ENCODE results near the gene SHISA3.

The SHISA3 gene

DNA sequence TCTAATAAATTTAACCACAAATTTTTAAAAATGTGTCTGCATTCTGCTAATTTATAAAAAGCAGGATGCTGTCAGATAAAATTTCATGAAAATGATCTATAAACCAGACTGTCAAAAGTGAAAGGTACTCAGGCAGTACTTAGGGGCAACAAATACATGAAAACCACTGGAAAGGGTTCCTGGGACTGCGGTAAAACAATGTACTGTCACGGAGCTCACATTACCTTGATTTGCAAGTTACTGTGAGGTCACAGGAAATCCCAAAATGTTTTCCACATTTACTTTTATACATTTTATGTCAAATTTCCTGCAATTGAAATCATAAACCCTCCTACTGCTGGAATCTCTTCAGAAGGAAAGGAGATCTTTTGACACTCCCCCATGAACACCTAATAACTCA is 45.3 kb downstream of the SHISA3 start:
- in situ Hi-C loops (cut with HindIII; ENCODE audit: low sequenced_read_pairs), result no loop called here

DNA sequence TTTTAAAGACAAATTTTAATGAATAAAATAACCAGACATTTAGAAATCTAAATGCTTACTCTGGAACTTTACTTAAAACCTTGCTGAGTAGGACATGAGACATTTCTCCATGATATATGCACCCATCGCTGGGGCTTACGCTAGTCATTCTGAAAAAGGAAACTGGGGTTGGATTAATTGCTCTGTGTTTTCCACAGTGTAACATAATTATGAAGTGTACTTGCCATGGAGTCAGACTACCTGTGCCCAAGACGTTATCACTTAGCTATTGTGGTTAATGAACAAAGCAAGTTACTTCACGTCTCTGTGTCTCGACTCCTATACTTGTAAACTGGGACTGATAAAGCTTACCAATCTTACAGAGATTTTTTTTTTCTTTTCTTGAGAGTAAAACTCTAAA is 47.8 kb downstream of the SHISA3 start:
- in situ Hi-C loops (cut with HindIII; ENCODE audit: low sequenced_read_pairs), result no loop called here

DNA sequence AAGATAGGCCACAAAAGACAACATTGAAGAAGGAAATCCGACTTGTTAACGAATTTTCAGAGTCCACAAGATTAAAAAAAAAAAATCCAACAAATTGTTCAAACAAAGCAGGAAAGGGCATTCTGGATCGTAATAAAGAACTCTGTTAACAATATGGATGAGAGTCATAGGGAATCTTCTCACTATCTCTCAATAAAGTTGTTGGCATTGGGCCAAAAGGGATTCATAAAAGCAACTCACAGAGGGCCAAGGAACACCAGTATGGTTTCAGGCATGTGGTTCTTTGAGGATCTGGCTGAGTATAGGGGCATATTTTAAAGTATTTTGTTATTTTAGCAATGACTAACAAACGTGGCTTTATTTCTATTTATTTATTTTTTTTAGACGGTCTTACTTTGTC is 49.5 kb downstream of the SHISA3 start:
- in situ Hi-C loops (cut with HindIII; ENCODE audit: low sequenced_read_pairs), result no loop called here

Measured in DLD1 (cell line).